GM18505 (cell line): ENCODE measurements around the gene C11orf54.

ENCODE experiments used
- ATAC-seq: cut with Tn5 transposase; IDR thresholded peaks from one replicate; pipeline ENCODE4 v1.9.1; 2021; ENCODE audit not compliant: unreplicated experiment
- POLR2A ChIP-seq: IDR thresholded peaks from 4 replicates; pipeline ENCODE4 v1.6.1; 2011; ENCODE audit warnings: borderline replicate concordance; ENCODE audit not compliant: insufficient read depth, insufficient read length; ENCODE audit errors: extremely low read depth

Gene C11orf54

DNA sequence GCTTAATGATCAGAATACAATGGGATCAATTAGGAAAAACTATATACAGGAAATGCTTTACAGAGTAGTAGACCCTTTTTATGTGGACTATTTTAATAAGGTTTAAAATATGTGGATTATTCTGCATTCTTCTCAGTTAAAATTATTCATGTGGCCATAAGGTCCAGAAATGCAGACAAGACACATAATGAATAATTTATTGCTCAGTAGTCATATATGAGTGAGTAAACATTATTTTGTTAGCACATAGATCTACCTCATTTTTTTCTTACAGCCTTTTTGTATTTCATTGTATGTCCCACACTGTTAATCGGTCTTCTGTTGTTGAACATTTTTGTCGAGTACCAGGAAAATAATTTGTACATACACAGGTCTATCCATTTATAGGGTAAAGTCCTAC, 63.4 kb downstream of the C11orf54 start:
- no peak for ATAC-seq
- TF ChIP-seq POLR2A: no peak

DNA sequence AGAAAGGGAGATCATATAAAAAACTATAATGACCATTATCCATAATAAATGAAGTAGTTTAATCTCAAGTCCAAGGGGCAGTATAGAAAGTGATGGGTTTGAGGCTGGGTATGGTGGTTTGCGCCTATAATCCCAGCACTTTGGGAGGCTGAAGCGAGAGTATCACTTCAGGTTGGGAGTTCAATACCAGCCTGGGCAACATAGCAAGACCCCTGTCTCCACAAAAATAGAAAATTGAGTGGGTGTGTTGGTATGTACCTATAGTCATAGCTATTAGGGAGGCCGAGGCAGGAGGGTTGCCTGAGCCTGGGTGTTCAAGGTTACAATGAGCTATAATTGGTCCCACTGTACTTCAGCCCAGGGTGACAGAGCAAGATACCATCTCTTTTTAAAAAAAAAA, 66.5 kb downstream of the C11orf54 start:
- no peak for TF ChIP-seq POLR2A
- ATAC-seq: no peak

DNA sequence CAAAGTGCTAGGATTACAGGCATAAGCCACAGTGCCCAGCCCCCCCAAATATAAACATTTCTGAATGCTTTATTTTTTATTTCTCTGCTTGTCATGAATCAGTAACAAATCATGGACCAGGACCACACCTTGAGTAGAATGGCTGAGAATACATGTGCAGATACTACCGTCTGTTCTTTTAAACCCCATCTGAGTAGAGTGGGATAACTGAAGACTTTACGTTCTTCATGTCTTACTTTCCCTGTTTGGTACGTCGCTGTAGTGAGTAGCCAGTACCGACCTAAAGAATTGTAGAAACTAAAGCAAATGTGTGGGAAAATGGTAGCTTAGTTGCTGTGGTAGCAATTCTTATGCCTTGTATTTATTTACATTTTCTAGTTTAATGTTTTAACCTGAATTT, 72.5 kb downstream of the C11orf54 start:
- no peak for ATAC-seq
- no peak for TF ChIP-seq POLR2A
